ENCODE results near the gene INPP4A. TPM values are rescaled to one million over a fixed set of nuclear protein-coding genes. Genes with fewer than 3 reads are reported as not detected.

INPP4A gene
- total and polyA plus RNA-seq, 2 of the 13 experiments (the other 11 are each of a cell fraction or from before 2014, with no cell fraction given): 10.1 to 10.9 TPM

DNA sequence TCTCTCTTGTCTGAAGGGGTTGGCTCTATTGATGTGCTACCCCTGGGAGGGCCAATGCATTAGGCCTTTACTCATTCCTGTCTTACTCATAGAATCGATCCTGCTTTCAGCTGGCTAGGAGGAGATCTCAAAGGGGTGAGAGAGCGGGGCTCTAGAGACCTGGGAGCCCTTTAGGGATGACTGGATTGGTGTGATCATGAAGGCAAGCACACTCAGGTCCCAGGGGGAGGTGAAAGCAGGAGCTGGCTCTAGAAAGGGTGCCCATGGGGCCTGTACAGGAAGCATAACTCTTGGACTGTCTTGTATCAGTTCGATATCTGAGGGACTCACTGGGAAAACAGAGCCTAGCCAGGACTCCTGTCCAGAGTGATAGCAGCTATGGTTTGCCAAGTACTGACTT is 47.8 kb downstream of the INPP4A start:
- CTCF ChIA-PET (ENCODE audit: low intra/inter-chr PET ratio, low total read pairs): no interaction called here
- Histone ChIP-seq H3K4me1 (ENCODE audit: insufficient read depth, low read length) (peaks cover 21% of the 10 kb centered on the region), H4K20me1 (ENCODE audit: insufficient read depth, low read length) (no peaks in the 10 kb centered on the region), H3K36me3 (replicated peaks in 1 of 2; ENCODE audit: control insufficient read depth in 1 of 2, insufficient read depth in 2 of 2, low read length in 2 of 2) (0 out of 5 replicates have a peak, but pooled peaks cover 0 to 2% of the 10 kb centered on the region in 2 experiments), H2AFZ (ENCODE audit: low read length) (no peak overlapping the region), H3K27ac (ENCODE audit: extremely low read length, insufficient read depth, low read length) (no peak overlapping the region), H3K4me3 (replicated peaks in 1 of 3; ENCODE audit: insufficient read depth in 1 of 3, low read depth in 2 of 3, low read length in 3 of 3) (no peak overlapping the region), H3K4me2 (ENCODE audit: low read depth, low read length) (no peak overlapping the region), H3K9ac (ENCODE audit: insufficient read depth, low read depth, low read length) (no peak overlapping the region), H3K9me3 (ENCODE audit: low read length) (peaks cover 17% of the 10 kb centered on the region), H3K79me2 (ENCODE audit: insufficient read depth, low read length) (no peaks in the 10 kb centered on the region), H3K27me3 (ENCODE audit: control insufficient read depth in 1 of 2, insufficient read depth in 2 of 2, low read length in 2 of 2) (no peaks in the 10 kb centered on the region)
- WGBS (ENCODE audit: low lambda C conversion rate): 92% methylated on average over 3 of the region's 3 CpGs
- intact Hi-C loops (cut with micrococcal nuclease; ENCODE audit: unreplicated experiment) (no loop called here), in situ Hi-C loops (cut with HindIII; ENCODE audit: extremely low pct_ligation_motif_present, low pct_unique_long_range_greater_than_20kb) (no loop called here)
- no peak for TF ChIP-seq EED (CRISPR knock-in tag; IDR thresholded peaks at IDR 0.05)
- TF ChIP-seq, protein P1, sequence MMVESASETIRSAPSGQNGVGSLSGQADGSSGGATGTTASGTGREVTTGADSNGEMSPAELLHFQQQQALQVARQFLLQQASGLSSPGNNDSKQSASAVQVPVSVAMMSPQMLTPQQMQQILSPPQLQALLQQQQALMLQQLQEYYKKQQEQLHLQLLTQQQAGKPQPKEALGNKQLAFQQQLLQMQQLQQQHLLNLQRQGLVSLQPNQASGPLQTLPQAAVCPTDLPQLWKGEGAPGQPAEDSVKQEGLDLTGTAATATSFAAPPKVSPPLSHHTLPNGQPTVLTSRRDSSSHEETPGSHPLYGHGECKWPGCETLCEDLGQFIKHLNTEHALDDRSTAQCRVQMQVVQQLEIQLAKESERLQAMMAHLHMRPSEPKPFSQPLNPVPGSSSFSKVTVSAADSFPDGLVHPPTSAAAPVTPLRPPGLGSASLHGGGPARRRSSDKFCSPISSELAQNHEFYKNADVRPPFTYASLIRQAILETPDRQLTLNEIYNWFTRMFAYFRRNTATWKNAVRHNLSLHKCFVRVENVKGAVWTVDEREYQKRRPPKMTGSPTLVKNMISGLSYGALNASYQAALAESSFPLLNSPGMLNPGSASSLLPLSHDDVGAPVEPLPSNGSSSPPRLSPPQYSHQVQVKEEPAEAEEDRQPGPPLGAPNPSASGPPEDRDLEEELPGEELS (CRISPR knock-in tag; IDR thresholded peaks at IDR 0.05): no peak
- TF ChIP-seq SUZ12 (IDR thresholded peaks at IDR 0.05; ENCODE audit: low read depth, low read length): no peak
- TF ChIP-seq, protein P2, sequence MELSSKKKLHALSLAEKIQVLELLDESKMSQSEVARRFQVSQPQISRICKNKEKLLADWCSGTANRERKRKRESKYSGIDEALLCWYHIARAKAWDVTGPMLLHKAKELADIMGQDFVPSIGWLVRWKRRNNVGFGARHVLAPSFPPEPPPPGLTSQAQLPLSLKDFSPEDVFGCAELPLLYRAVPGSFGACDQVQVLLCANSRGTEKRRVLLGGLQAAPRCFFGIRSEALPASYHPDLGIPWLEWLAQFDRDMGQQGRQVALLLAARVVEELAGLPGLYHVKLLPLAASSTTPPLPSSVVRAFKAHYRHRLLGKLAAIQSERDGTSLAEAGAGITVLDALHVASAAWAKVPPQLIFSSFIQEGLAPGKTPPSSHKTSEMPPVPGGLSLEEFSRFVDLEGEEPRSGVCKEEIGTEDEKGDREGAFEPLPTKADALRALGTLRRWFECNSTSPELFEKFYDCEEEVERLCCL (CRISPR knock-in tag; IDR thresholded peaks at IDR 0.05; ENCODE audit: borderline replicate concordance): no peak
- TF ChIP-seq RFXAP (CRISPR knock-in tag; IDR thresholded peaks at IDR 0.05; ENCODE audit: borderline replicate concordance): no peak
- TF ChIP-seq ZNF44 (CRISPR knock-in tag; IDR thresholded peaks at IDR 0.05): no peak
- TF ChIP-seq, protein P3, sequence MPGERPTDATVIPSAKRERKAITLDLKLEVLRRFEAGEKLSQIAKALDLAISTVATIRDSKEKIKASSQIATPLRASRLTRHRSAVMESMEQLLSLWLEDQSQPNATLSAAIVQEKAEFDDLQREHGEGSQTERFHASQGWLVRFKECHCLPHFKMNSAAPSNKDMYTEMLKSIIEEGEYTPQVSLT (CRISPR knock-in tag; IDR thresholded peaks at IDR 0.05; ENCODE audit: borderline replicate concordance, low read depth): no peak
- no peak for TF ChIP-seq ZNF772 (CRISPR knock-in tag; IDR thresholded peaks at IDR 0.05)
- TF ChIP-seq ATF7-NPFF (CRISPR knock-in tag; IDR thresholded peaks at IDR 0.05; ENCODE audit: low read depth): no peak
- no peak for TF ChIP-seq ZNF34 (CRISPR knock-in tag; IDR thresholded peaks at IDR 0.05; ENCODE audit: borderline replicate concordance)
- TF ChIP-seq, protein P4, sequence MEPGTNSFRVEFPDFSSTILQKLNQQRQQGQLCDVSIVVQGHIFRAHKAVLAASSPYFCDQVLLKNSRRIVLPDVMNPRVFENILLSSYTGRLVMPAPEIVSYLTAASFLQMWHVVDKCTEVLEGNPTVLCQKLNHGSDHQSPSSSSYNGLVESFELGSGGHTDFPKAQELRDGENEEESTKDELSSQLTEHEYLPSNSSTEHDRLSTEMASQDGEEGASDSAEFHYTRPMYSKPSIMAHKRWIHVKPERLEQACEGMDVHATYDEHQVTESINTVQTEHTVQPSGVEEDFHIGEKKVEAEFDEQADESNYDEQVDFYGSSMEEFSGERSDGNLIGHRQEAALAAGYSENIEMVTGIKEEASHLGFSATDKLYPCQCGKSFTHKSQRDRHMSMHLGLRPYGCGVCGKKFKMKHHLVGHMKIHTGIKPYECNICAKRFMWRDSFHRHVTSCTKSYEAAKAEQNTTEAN (CRISPR knock-in tag; conservative IDR thresholded peaks at IDR 0.05): no peak
- TF ChIP-seq ADNP (CRISPR knock-in tag; IDR thresholded peaks at IDR 0.05): no peak
- DNase-seq (ENCODE audit: low spot score): no peak
- POLR2A ChIA-PET: no interaction called here
- no TSS peak for BruUV-seq (replicated peaks)
- no peak for FAIRE-seq
- no peak for ATAC-seq
